GM23248 (cell line): ENCODE results near the gene GINS3. TPM values are rescaled to one million over a fixed set of nuclear protein-coding genes. Genes with fewer than 3 reads are reported as not detected.
"Not testable (repeated sequence)": the region's sequence is repeated elsewhere in the genome, so short reads cannot be mapped to it uniquely, and the experiment has no call there.

Experiments
- DNase-seq: peaks from one replicate; pipeline ENCODE4 v3.0.0-alpha.2; 2015
- H2AFZ ChIP-seq: fragments of 200-600 bp; sonication (generic); 2 replicates; pipeline ENCODE4 v1.6.1; 2016; ENCODE audit warnings: antibody characterized with exemption
- H3F3A ChIP-seq: fragments of 200-600 bp; sonication (generic); 2 replicates; pipeline ENCODE4 v1.6.1; 2016; ENCODE audit warnings: mild to moderate bottlenecking, antibody characterized with exemption, mixed run types; ENCODE audit not compliant: insufficient read depth
- H3K27ac ChIP-seq: fragments of 200-600 bp; sonication (generic); 2 replicates; pipeline ENCODE4 v1.5.1; 2016; ENCODE audit warnings: mild to moderate bottlenecking
- H3K27me3 ChIP-seq: fragments of 200-600 bp; sonication (generic); replicated peaks from 2 replicates; pipeline ENCODE4 v1.6.1; 2016; ENCODE audit warnings: mild to moderate bottlenecking; ENCODE audit not compliant: insufficient read depth
- H3K36me3 ChIP-seq: fragments of 200-600 bp; sonication (generic); 2 replicates; pipeline ENCODE4 v1.6.1; 2016; ENCODE audit warnings: low read depth, mild to moderate bottlenecking
- H3K4me1 ChIP-seq: fragments of 200-600 bp; sonication (generic); 2 replicates; pipeline ENCODE4 v1.6.1; 2016; ENCODE audit warnings: mild to moderate bottlenecking; ENCODE audit not compliant: insufficient read depth
- H3K4me2 ChIP-seq: fragments of 200-600 bp; sonication (generic); one replicate; pipeline ENCODE4 v1.6.1; 2016; ENCODE audit warnings: mild to moderate bottlenecking; ENCODE audit not compliant: unreplicated experiment
- H3K4me3 ChIP-seq: fragments of 200-600 bp; sonication (generic); 2 replicates; pipeline ENCODE4 v1.5.1; 2016; ENCODE audit warnings: mild to moderate bottlenecking
- H3K79me2 ChIP-seq: fragments of 200-600 bp; sonication (generic); 2 replicates; pipeline ENCODE4 v1.6.1; 2016; ENCODE audit warnings: mild to moderate bottlenecking; ENCODE audit not compliant: insufficient read depth
- H3K9ac ChIP-seq: fragments of 200-600 bp; sonication (generic); 2 replicates; pipeline ENCODE4 v1.6.1; 2016; ENCODE audit warnings: mild to moderate bottlenecking
- H3K9me2 ChIP-seq: fragments of 200-600 bp; sonication (generic); 2 replicates; pipeline ENCODE4 v1.6.1; 2016; ENCODE audit warnings: mixed run types, mild to moderate bottlenecking, moderate library complexity; ENCODE audit not compliant: insufficient read depth
- H3K9me3 ChIP-seq: fragments of 200-600 bp; sonication (generic); one replicate; pipeline ENCODE4 v1.6.1; 2017; ENCODE audit warnings: low read depth
- H4K20me1 ChIP-seq: fragments of 200-600 bp; sonication (generic); 2 replicates; pipeline ENCODE4 v1.6.0; 2016; ENCODE audit not compliant: insufficient read depth
- EZH2 ChIP-seq: fragments of 200-600 bp; sonication (generic); IDR thresholded peaks from 2 replicates; pipeline ENCODE4 v1.6.1; 2018; ENCODE audit warnings: antibody characterized with exemption, mild to moderate bottlenecking; ENCODE audit not compliant: insufficient read depth, poor library complexity, severe bottlenecking
- EZH2phosphoT487 ChIP-seq: fragments of 200-600 bp; sonication (generic); IDR thresholded peaks from 2 replicates; pipeline ENCODE4 v1.6.1; 2018; ENCODE audit warnings: antibody characterized with exemption, moderate library complexity, mild to moderate bottlenecking, low read depth; ENCODE audit not compliant: insufficient read depth
- WGBS, 2 experiments: methylation state at CpG; one replicate each; pipeline ENCODE4 v1.1.6; 2015 to 2017; ENCODE audit warnings: low lambda C conversion rate in 2 of 2, low coverage in 1 of 2; ENCODE audit errors: missing lambda C conversion rate in 2 of 2; 5-methylcytosine and 5-hydroxymethylcytosine counted together
- in situ Hi-C: fragments of 300-500 bp; cut with MboI; formaldehyde crosslinking; loops from 2 replicates; pipeline ENCODE4 v1.15.0; 2020
- polyA plus RNA-seq: library from polyadenylated mRNA; unstranded; fragments of >200 nt; fragmentation: Nextera tagmentation; extraction: Ambion mirVana; gene quantifications from 2 replicates; pipeline ENCODE4 v1.2.1, GENCODE V29; 2016
- total RNA-seq: library from RNA; depleted of rRNA; stranded (reverse); fragments of >200 nt; shearing (Covaris generic); gene quantifications from 2 replicates; pipeline ENCODE4 v1.2.3, GENCODE V29; 2014

Gene GINS3
- total and polyA plus RNA-seq, 2 experiments from 2014 or later: 2.9 TPM

DNA sequence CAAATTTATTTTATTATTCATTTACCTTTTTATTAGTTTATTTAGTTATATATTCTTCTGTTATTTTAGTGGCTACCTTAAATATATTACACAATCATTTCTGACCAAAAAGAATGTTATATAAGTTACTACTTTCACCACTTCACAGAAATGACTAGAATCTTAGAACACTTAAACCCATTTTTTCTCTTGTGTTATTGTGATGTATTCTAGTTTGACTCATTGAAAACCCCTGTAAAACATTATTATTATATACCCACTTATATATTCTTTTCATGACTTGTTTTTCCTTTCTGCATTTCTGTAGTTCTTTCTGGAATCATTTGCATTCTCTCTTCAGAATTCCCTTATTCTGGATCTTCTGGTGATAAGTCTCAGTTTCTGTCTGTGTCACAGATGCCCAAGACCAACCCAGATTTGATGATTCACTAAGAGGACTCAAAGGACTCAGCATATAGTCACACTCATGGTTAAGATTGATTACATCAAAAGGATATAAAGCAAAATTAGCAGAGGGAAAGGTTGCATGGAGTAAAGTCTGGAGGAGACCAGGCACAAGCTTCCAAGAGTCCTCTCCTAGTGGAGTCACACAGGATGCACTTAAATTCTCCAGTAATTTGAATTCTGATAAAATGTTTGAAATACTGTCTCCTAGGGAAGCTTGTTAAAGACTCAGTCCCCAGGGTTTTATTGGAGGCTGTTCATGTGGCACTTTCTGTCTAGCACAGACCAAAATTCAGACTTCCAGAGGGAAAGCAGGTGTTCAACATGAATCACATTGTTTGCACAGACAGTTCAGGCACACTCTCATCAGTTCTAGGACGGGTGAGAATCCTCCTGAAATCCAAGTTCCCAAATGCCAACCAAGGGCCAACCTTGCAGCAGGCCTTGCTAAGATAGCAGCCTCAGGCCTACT lies 7.7 kb downstream of the GINS3 start:
- 36 to 77% methylated on average over 1 of the region's 1 CpG for WGBS, 2 experiments
- Histone ChIP-seq H3K4me2 (no peak overlapping the region), H3K9me2 (no peaks in the 10 kb centered on the region), H3K27me3 (no peaks in the 10 kb centered on the region), H3K4me3 (no peak overlapping the region), H3K79me2 (no peaks in the 10 kb centered on the region), H4K20me1 (no peaks in the 10 kb centered on the region), H3K9me3 (no peaks in the 10 kb centered on the region), H3K4me1 (0 out of 2 replicates have a peak, but pooled peaks cover 3% of the 10 kb centered on the region), H3F3A (peaks cover 8% of the 10 kb centered on the region; the same call in 1 of the 2 replicates), H2AFZ (no peak overlapping the region), H3K36me3 (no peaks in the 10 kb centered on the region), H3K27ac (no peak overlapping the region), H3K9ac (no peak overlapping the region)
- DNase-seq: peak; percentile 55
- in situ Hi-C loops: no loop called here
- no peak for TF ChIP-seq EZH2phosphoT487
- no peak for TF ChIP-seq EZH2

DNA sequence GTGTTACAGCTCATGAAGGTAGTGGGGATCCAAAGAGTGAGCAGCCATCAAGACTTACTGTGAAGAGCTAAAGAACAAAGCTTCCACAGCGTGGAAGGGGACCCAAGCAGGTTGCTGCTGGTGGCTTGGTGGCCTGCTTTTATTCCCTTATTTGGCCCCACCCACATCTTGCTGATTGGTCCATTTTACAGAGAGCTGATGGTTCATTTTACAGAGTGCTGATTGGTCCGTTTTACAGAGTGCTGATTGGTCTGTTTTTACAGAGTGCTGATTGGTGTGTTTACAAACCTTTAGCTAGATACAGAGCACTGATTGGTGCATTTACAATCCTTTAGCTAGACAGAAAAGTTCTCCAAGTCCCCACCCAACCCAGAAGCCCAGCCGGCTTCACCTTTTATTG lies 9.0 kb downstream of the GINS3 start:
- H4K20me1 ChIP-seq, H3K9ac ChIP-seq, H3K9me2 ChIP-seq, H3K36me3 ChIP-seq, H3K4me3 ChIP-seq, DNase-seq, H3F3A ChIP-seq, H3K27me3 ChIP-seq, H3K27ac ChIP-seq, H3K9me3 ChIP-seq, H3K4me1 ChIP-seq, H3K4me2 ChIP-seq, H3K79me2 ChIP-seq, in situ Hi-C loops, H2AFZ ChIP-seq: not testable (repeated sequence)
- 99 to 100% methylated on average over 3 of the region's 3 CpGs for WGBS, 2 experiments

DNA sequence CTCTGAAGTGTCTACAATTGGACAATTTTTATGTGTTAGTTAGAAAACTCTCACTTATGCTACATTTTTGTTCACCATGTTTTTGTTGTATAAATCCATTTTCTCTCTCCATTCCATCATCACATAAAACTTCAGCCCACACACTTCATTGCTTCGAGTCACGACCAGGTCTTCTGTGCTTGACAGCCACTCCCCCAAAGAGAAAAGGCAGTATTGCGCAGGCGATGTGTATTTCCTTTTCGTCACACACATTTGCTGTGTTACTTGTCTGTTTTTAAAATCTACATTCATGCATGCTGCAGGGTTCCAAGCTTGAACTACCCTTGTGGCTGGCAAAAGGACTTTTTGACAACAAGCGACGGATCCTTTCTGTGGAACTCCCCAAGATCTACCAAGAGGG lies 10.5 kb downstream of the GINS3 start:
- no peaks in the 10 kb centered on the region for H3K27me3 ChIP-seq
- H3K9ac ChIP-seq: no peak overlapping the region
- no peak overlapping the region for H3K27ac ChIP-seq
- no peak overlapping the region for H3K4me2 ChIP-seq
- in situ Hi-C loops: no loop called here
- H4K20me1 ChIP-seq: no peaks in the 10 kb centered on the region
- H3F3A ChIP-seq: peaks cover 8% of the 10 kb centered on the region; the same call in 1 of the 2 replicates
- DNase-seq: no peak
- WGBS, 2 experiments: 94 to 95% methylated on average over 7 of the region's 7 CpGs
- H2AFZ ChIP-seq: no peak overlapping the region
- H3K4me1 ChIP-seq: 0 out of 2 replicates have a peak, but pooled peaks cover 3% of the 10 kb centered on the region
- no peak overlapping the region for H3K4me3 ChIP-seq
- H3K79me2 ChIP-seq: no peaks in the 10 kb centered on the region
- H3K36me3 ChIP-seq: no peaks in the 10 kb centered on the region
- no peaks in the 10 kb centered on the region for H3K9me3 ChIP-seq
- H3K9me2 ChIP-seq: no peaks in the 10 kb centered on the region
- TF ChIP-seq EZH2: no peak
- TF ChIP-seq EZH2phosphoT487: no peak

- Histone ChIP-seq H3K27me3 (no peaks in the 10 kb centered on the region), H3K27ac (no peak overlapping the region), H3K36me3 (no peaks in the 10 kb centered on the region), H3K4me2 (no peak overlapping the region), H3K9ac (no peak overlapping the region), H4K20me1 (no peaks in the 10 kb centered on the region), H3K4me3 (no peak overlapping the region), H3K9me2 (no peaks in the 10 kb centered on the region), H3F3A (no peaks in the 10 kb centered on the region), H3K9me3 (no peaks in the 10 kb centered on the region), H3K4me1 (peaks cover 11% of the 10 kb centered on the region), H2AFZ (peak overlapping the region; percentile 10; the same call in 1 of the 2 replicates), H3K79me2 (no peaks in the 10 kb centered on the region)
- TF ChIP-seq EZH2 (no peak), EZH2phosphoT487 (no peak)
- DNase-seq: peak; percentile 69
- in situ Hi-C loops: no loop called here
- 50 to 54% methylated on average over 6 of the region's 6 CpGs for WGBS, 2 experiments
Observed at GRCh38 chr16:58409316-58409973, 17.2 kb downstream of the GINS3 start.
